BLaER1 (cell line): ENCODE results near the gene SIDT2.
A peak's percentile ranks its signal among the peaks of the same experiment; 100 is the strongest.

Experiments used
- H3K27ac ChIP-seq: shearing (Covaris generic); formaldehyde crosslinking; 2 replicates; pipeline ENCODE4 v1.8.1; 2022
- H3K27me3 ChIP-seq: shearing (Covaris generic); formaldehyde crosslinking; 2 replicates; pipeline ENCODE4 v1.8.1; 2022
- H3K36me3 ChIP-seq: shearing (Covaris generic); formaldehyde crosslinking; 2 replicates; pipeline ENCODE4 v1.8.1; 2022
- H3K4me1 ChIP-seq: shearing (Covaris generic); formaldehyde crosslinking; 2 replicates; pipeline ENCODE4 v1.8.1; 2022
- H3K4me2 ChIP-seq: shearing (Covaris generic); formaldehyde crosslinking; 2 replicates; pipeline ENCODE4 v1.8.1; 2022
- H3K4me3 ChIP-seq: shearing (Covaris generic); formaldehyde crosslinking; 2 replicates; pipeline ENCODE4 v1.8.1; 2022
- H3K9ac ChIP-seq: shearing (Covaris generic); formaldehyde crosslinking; 2 replicates; pipeline ENCODE4 v1.8.1; 2022
- H3K9me3 ChIP-seq: shearing (Covaris generic); formaldehyde crosslinking; 2 replicates; pipeline ENCODE4 v1.8.1; 2022
- H4K20me1 ChIP-seq: shearing (Covaris generic); formaldehyde crosslinking; 2 replicates; pipeline ENCODE4 v1.8.1; 2022
- Cebpa-rat ChIP-seq: shearing (Covaris generic); IDR thresholded peaks from 2 replicates; pipeline ENCODE4 v1.8.1; 2022

SIDT2 gene

GRCh38 chr11:117187428-117187798 is 8.9 kb downstream of the SIDT2 start:
- Histone ChIP-seq H4K20me1 (no peaks in the 10 kb centered on the region), H3K4me3 (no peak overlapping the region)

DNA sequence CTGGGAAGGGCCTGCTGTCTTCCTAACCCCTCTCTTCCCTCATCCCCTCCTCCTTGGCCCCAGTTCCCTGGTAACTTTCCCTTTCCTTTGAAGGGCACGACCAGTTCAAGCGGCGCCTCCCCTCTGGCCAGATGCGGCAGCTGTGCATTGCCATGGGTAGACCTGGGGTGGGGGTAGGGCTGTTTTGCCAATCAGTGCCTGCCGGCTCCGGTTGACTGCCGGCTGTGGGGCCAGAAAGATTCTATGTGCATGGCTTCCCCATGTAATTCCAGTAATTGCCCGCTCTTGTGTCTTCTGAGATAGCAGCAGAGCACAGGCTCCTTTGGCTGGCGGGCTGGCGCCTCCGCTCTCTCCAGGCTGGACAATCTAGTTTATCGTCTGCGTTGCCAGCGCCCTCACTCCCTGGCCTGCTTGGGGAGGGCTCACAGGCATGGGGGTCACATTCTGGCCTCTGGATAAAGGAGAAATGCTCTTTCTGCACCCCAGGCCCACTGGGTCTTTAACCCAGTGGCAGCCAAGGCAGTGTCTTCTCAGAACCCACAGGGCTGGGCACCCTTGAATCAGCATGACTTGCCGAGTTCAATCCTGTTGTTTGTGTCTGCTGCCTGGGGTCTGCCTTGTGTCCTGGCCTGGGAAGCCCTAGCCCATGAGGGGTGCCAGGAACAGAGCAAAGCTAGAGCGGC is 9.4 kb downstream of the SIDT2 start:
- Histone ChIP-seq H3K4me1 (peaks cover 64% of the 10 kb centered on the region), H3K27ac (peak overlapping the region; percentile 55; the same call in 1 of the 2 replicates), H3K9me3 (no peaks in the 10 kb centered on the region), H3K4me3 (no peak overlapping the region), H4K20me1 (no peaks in the 10 kb centered on the region), H3K9ac (peak overlapping the region; percentile 29; the same call in 1 of the 2 replicates), H3K27me3 (no peaks in the 10 kb centered on the region), H3K4me2 (peak overlapping the region; percentile 88), H3K36me3 (peaks cover 18% of the 10 kb centered on the region; the same call in 1 of the 2 replicates)
- TF ChIP-seq Cebpa-rat, result no peak

More at GRCh38 chr11:117187428-117187798, 8.9 kb downstream of the SIDT2 start:
- Histone ChIP-seq H3K9me3 (no peaks in the 10 kb centered on the region), H3K36me3 (peaks cover 18% of the 10 kb centered on the region; the same call in 1 of the 2 replicates), H3K4me1 (peaks cover 59% of the 10 kb centered on the region), H3K4me2 (peak overlapping the region; percentile 88), H3K9ac (peak overlapping the region; percentile 29; the same call in 1 of the 2 replicates), H3K27ac (peak overlapping the region; percentile 55; the same call in 1 of the 2 replicates), H3K27me3 (no peaks in the 10 kb centered on the region)
- TF ChIP-seq Cebpa-rat, result no peak

- peaks cover 66% of the 10 kb centered on the region for H3K4me1 ChIP-seq
Observed at GRCh38 chr11:117188620-117189081, 10.1 kb downstream of the SIDT2 start.

DNA sequence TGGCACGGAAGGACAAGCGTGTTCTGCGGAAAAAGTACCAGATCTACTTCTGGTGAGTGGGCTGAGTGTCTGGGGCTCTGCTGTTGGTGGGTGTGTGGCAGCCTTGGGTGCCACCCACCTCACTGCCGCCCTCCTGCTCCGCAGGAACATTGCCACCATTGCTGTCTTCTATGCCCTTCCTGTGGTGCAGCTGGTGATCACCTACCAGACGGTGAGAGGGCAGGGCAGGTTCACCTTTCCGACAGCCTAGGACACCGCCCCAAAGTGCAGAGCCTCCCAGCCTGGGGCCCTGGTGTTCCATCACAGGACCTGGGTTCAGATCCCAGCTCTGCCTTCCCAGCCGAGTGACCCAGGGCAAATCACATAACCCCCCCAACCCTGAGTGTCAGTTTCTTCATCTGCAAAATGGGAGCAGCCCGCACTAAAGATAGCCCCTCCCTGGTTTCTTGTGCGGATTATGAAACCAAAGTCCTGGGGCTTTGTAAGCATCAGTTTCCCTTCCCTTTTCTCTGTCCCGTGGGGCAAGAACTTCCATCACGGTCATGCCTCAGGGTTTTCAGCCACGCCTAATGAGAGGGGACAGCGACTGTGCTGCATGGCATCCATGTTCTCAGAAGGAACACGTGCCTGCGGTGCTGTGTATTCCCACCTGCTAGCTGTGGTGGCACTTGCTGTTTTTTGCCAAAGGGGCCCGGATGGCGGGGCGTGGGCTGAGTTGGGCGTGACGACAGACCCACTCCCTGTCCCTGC is 10.8 kb downstream of the SIDT2 start:
- Histone ChIP-seq H3K27me3 (no peaks in the 10 kb centered on the region), H3K4me1 (peaks cover 66% of the 10 kb centered on the region), H3K9me3 (no peaks in the 10 kb centered on the region), H3K36me3 (peaks cover 23% of the 10 kb centered on the region; the same call in 1 of the 2 replicates), H4K20me1 (no peaks in the 10 kb centered on the region), H3K4me3 (no peak overlapping the region), H3K9ac (peak overlapping the region; percentile 56), H3K4me2 (peak overlapping the region; percentile 88), H3K27ac (peak overlapping the region; percentile 83)
- TF ChIP-seq Cebpa-rat, result no peak

More at GRCh38 chr11:117188620-117189081, 10.1 kb downstream of the SIDT2 start:
- Histone ChIP-seq H3K4me2 (peak overlapping the region; percentile 88), H3K4me3 (no peak overlapping the region), H3K27me3 (no peaks in the 10 kb centered on the region), H3K9me3 (no peaks in the 10 kb centered on the region), H4K20me1 (no peaks in the 10 kb centered on the region), H3K27ac (no peak overlapping the region), H3K36me3 (peaks cover 23% of the 10 kb centered on the region; the same call in 1 of the 2 replicates), H3K9ac (no peak overlapping the region)
- TF ChIP-seq Cebpa-rat, result no peak

GRCh38 chr11:117189941-117190544 is 11.5 kb downstream of the SIDT2 start:
- Histone ChIP-seq H3K27me3 (no peaks in the 10 kb centered on the region), H3K4me1 (peaks cover 67% of the 10 kb centered on the region), H3K36me3 (peaks cover 23% of the 10 kb centered on the region; the same call in 1 of the 2 replicates), H3K9me3 (no peaks in the 10 kb centered on the region), H3K27ac (peak overlapping the region; percentile 83), H3K4me2 (peak overlapping the region; percentile 88), H3K9ac (peak overlapping the region; percentile 56), H3K4me3 (no peak overlapping the region), H4K20me1 (no peaks in the 10 kb centered on the region)
- no peak for TF ChIP-seq Cebpa-rat

DNA sequence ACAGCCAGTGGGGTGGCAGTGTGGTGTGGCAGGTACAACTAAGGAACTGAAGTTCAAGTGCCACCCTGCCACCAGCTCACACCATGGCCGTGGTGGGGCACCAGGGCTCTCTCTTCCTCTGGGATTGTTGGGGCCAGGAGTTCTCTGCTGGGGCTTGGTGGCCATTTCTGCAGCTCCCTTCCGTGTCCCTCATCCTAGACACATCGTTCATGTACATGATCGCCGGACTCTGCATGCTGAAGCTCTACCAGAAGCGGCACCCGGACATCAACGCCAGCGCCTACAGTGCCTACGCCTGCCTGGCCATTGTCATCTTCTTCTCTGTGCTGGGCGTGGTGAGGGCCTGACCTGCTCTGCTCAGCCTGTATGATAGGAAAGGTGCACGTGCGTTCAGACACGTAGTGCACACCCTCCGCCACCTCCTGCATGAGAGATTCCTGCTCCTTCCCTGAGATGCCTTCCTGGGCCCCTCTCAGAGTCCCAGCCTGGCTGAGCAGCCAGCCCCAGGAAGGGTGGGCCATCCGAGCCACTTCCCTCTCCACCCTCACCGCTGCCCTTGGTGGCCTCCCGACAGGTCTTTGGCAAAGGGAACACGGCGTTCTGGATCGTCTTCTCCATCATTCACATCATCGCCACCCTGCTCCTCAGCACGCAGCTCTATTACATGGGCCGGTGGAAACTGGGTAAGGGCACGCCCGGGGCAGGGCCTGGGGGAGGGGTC is 13.3 kb downstream of the SIDT2 start:
- no peak for TF ChIP-seq Cebpa-rat
- H3K9me3 ChIP-seq, result no peaks in the 10 kb centered on the region
- H3K4me1 ChIP-seq, result peaks cover 62% of the 10 kb centered on the region
- no peaks in the 10 kb centered on the region for H4K20me1 ChIP-seq
- no peak overlapping the region for H3K27ac ChIP-seq
- H3K27me3 ChIP-seq, result no peaks in the 10 kb centered on the region
- H3K4me2 ChIP-seq, result no peak overlapping the region
- H3K9ac ChIP-seq, result no peak overlapping the region
- no peak overlapping the region for H3K4me3 ChIP-seq
- peaks cover 35% of the 10 kb centered on the region; the same call in 1 of the 2 replicates for H3K36me3 ChIP-seq

DNA sequence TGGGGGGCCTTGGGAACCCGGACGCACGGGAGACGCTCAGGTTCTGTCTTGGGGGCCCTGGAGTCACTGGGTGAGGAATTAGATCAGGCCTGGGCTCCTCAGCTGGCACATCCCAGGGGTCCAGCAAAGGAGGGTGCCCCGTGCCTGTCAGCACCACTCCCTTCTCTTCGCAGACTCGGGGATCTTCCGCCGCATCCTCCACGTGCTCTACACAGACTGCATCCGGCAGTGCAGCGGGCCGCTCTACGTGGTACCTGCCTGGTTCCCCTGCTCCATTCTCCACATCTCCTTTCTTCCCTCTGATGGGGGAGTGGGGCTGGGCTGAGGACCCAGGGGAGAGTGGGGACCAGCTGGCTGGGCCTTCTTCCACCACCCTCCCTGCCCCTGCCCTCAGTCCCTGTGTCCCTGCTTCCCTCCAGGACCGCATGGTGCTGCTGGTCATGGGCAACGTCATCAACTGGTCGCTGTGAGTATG is 13.9 kb downstream of the SIDT2 start:
- H4K20me1 ChIP-seq, result no peaks in the 10 kb centered on the region
- H3K4me1 ChIP-seq, result peaks cover 56% of the 10 kb centered on the region
- no peak overlapping the region for H3K4me3 ChIP-seq
- TF ChIP-seq Cebpa-rat, result no peak
- H3K36me3 ChIP-seq, result peaks cover 39% of the 10 kb centered on the region; the same call in 1 of the 2 replicates
- H3K9me3 ChIP-seq, result no peaks in the 10 kb centered on the region
- H3K4me2 ChIP-seq, result no peak overlapping the region
- no peak overlapping the region for H3K9ac ChIP-seq
- peak overlapping the region; percentile 30; the same call in 1 of the 2 replicates for H3K27ac ChIP-seq
- H3K27me3 ChIP-seq, result no peaks in the 10 kb centered on the region

DNA sequence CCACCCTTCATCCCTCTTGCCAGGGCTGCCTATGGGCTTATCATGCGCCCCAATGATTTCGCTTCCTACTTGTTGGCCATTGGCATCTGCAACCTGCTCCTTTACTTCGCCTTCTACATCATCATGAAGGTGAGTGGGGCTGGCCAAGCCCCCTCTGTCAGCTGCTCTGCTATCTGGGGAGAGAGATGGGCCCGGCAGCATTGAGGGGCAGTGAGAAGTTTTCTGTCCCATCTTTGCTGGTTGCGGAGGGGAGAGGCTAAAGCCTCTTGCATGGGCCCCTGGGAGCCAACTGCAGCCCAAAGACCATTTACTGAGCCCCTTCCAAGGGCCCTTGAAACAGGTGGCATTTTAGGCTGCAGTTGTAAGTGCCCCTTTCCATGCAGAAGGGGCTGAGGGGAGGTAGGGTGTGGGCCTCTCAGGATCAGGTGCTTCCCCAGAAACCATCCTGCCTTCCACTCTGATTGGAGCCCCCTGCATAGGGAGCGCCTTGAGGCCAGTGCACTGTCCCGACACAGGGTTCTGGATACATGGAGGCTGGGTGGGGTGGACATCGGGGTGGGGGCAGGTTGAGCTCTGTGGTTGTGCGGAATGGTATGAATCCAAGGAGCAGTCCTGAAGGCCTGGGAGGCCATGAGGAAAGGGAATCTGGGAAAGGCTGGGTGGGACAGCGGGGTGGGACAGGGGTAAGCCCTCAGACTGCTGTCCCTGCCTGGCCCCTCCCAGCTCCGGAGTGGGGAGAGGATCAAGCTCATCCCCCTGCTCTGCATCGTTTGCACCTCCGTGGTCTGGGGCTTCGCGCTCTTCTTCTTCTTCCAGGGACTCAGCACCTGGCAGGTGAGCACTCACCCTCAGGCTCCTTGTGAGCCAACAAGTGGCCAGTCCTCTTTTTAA is 14.8 kb downstream of the SIDT2 start:
- H3K4me2 ChIP-seq, result no peak overlapping the region
- H3K4me1 ChIP-seq, result peaks cover 47% of the 10 kb centered on the region

More for the DNA sequence above, 14.8 kb downstream of the SIDT2 start:
- Histone ChIP-seq H4K20me1 (no peaks in the 10 kb centered on the region), H3K9me3 (no peaks in the 10 kb centered on the region), H3K27me3 (no peaks in the 10 kb centered on the region), H3K4me3 (no peak overlapping the region), H3K27ac (0 out of 2 replicates have a peak overlapping the region, but pooled peaks have one; percentile 30), H3K36me3 (peaks cover 39% of the 10 kb centered on the region; the same call in 1 of the 2 replicates), H3K9ac (no peak overlapping the region)
- TF ChIP-seq Cebpa-rat, result no peak
